Kidney glomerular epithelial cell (primary cell): Measurements from ENCODE around the gene PANK1.
"Not testable (repeated sequence)": the region's sequence is repeated elsewhere in the genome, so short reads cannot be mapped to it uniquely, and the experiment has no call there.

ENCODE experiments used
- DNase-seq: peaks from one replicate; lab custom pipeline; 2025; lab: John Stamatoyannopoulos, UW

Gene PANK1

GRCh38 chr10:89566992-89567391 lies 78.0 kb downstream of the PANK1 start:
- DNase-seq: no peak

GRCh38 chr10:89566095-89566950 lies 78.7 kb downstream of the PANK1 start:
- no peak for DNase-seq

GRCh38 chr10:89565180-89565579 lies 79.9 kb downstream of the PANK1 start:
- DNase-seq: no peak

- peak; percentile 77 for DNase-seq
Observed at GRCh38 chr10:89563861-89564478, 81.1 kb downstream of the PANK1 start.

GRCh38 chr10:89563311-89563710 lies 81.7 kb downstream of the PANK1 start:
- DNase-seq: no peak

- peak; percentile 74 for DNase-seq
Observed at GRCh38 chr10:89556600-89556999, 88.4 kb downstream of the PANK1 start.

- peak; percentile 37 for DNase-seq
Observed at GRCh38 chr10:89555688-89556445, 89.2 kb downstream of the PANK1 start.

GRCh38 chr10:89554433-89554832 lies 90.6 kb downstream of the PANK1 start:
- DNase-seq: no peak

GRCh38 chr10:89553064-89553734 lies 91.8 kb downstream of the PANK1 start:
- DNase-seq: peak; percentile 92

- DNase-seq: no peak
Observed at GRCh38 chr10:89552213-89552612, 92.8 kb downstream of the PANK1 start.

GRCh38 chr10:89550509-89550908 lies 94.5 kb downstream of the PANK1 start:
- DNase-seq: no peak

- DNase-seq: no peak
Observed at GRCh38 chr10:89549510-89549909, 95.5 kb downstream of the PANK1 start.

GRCh38 chr10:89548673-89549072 lies 96.4 kb downstream of the PANK1 start:
- no peak for DNase-seq

GRCh38 chr10:89547853-89548513 lies 97.1 kb downstream of the PANK1 start:
- DNase-seq: no peak

- not testable (repeated sequence) for DNase-seq
Observed at GRCh38 chr10:89546651-89547050, 98.4 kb downstream of the PANK1 start.

- DNase-seq: no peak
Observed at GRCh38 chr10:89543841-89544240, 101.2 kb downstream of the PANK1 start.

- no peak for DNase-seq
Observed at GRCh38 chr10:89540420-89540949, 104.6 kb downstream of the PANK1 start.

- DNase-seq: no peak
Observed at GRCh38 chr10:89537364-89537763, 107.7 kb downstream of the PANK1 start.

- no peak for DNase-seq
Observed at GRCh38 chr10:89536013-89536354, 109.1 kb downstream of the PANK1 start.

GRCh38 chr10:89535171-89536012 lies 109.7 kb downstream of the PANK1 start, which contains the start of gene SLC16A12:
SLC16A12 (minus strand) TSS chr10:89535594; CDS start chr10:89462578, 73,016 bp downstream.
- DNase-seq: no peak

GRCh38 chr10:89534826-89535166 lies 110.2 kb downstream of the PANK1 start:
- no peak for DNase-seq
